Measurements from ENCODE around the gene SRP54.
"Not testable (repeated sequence)": the region's sequence is repeated elsewhere in the genome, so short reads cannot be mapped to it uniquely, and the experiment has no call there.

Gene SRP54

GRCh38 chr14:34982421-34983147 lies at the start of gene SRP54:
SRP54 (plus strand) TSS chr14:34982992; CDS start chr14:34996710, 13,718 bp downstream.
- DNase-seq, result peak; percentile 93 to 95

- DNase-seq, result no peak
Measured at GRCh38 chr14:34933301-34933700, 49.5 kb upstream of the SRP54 start.

DNA sequence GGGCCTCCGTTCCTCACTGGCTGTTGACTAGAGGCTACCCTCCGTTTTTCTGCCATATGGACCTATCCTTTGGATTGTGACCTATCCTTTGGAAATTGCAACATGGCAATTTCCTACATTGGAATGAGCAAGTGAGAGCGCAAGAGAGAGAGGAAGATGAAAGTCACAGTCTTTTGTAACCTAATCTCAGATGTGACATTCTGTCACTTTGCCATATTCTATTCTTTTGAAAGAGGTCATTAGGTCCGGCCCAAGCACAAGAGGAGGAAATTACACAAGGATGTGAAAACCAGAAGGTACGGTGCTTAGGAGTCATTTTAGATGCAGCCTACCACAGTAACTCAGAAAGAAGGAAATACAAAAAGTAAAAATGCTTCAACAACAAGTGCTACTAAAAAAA lies 47.3 kb upstream of the SRP54 start:
- no peak for DNase-seq

DNA sequence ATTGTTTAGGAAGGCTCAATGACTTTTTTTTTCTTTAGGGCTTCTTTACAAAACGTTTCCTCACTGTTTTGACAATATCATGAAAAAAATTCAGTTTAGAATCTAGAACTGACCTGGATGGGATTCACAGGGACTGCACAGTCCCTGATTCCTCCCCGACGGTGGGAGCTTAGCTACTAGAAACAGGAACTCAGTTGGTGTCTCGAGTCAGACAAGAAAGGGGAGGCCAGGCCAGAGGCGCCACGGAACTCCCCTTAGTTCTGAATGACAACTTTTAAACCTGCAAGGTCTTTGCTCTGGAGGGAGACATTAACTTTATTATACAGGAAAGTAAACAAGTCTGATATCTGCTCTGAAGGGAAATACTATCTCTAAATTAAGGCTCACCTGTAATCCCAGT lies 45.4 kb upstream of the SRP54 start:
- no peak for DNase-seq

DNA sequence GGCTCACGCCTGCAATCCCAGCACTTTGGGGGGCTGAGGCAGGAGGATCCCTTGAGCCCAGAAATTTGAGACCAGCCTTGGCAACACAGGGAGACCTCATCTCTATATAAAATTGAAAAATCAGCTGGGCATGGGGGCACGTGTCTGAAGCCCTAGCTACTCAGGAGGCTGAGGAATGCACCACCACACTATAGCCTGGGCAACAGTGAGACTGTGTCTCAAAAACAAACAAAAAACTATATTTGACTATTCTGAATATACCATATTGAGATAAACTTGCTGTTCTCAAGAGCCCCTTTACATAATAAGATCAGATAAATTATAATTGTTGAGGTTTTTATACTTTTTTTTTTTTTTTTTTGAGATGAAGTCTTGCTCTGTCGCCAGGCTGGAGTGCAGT lies 44.9 kb upstream of the SRP54 start:
- no peak for DNase-seq

DNA sequence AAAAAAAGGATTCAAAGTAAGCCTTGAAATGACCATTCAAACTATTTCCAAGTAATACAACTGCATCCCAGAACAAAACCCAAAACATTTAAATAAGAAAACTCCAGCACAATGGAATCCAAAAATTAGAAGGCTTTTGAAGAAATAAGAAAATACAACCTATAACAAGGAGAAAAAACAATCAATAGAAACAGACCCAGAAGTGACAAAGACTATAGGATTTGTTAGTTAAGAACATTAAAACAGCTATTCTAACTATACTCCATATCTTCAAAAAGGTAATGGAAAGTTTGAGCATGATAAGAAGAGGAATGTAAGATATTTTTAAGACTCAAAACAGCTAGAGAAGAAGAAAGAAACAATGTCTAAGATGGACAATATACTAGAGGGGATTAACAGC lies 39.3 kb upstream of the SRP54 start:
- DNase-seq, result no peak

GRCh38 chr14:34944744-34945143 lies 38.0 kb upstream of the SRP54 start:
- no peak for DNase-seq

DNA sequence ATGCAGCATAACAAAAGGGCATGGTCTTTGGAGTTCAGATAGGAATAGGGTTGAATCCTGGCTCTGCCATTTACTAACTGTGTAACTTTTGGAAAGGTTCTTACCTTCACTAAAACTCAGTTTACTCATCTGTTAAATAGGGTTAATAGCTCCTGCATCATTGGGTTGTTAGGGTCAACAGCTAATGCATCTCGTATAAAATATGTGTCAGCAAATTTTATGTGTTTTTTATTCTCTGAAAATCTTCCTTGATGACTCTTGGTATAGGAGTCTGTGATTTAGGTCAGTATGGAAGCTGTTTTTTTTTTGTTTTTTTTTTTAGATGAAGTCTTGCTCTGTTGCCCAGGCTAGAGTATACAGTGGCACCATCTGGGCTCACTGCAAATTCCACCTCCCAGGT lies 36.1 kb upstream of the SRP54 start:
- no peak for DNase-seq

- no peak for DNase-seq
Measured at GRCh38 chr14:34951286-34951685, 31.5 kb upstream of the SRP54 start.

DNA sequence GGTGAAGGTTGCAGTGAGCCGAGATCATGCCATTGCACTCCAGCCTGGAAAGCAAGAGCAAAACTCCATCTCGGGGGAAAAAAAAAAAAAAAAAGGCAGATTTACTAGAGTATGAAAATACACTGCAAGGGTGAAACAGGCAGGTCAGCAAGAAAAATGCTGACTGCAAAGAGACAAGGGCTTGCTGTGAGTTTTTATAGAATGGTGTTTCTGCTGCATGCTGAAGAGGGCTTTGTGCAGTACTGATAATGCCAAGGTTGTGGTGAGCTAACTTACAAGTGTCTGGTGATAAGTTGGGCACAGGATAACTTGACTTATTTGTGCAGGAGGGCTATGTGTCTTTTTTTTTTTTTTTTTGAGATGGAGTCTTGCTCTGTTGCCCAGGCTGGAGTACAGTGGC lies 25.9 kb upstream of the SRP54 start:
- no peak for DNase-seq

- no peak for DNase-seq
Measured at GRCh38 chr14:34957771-34958286, 25.0 kb upstream of the SRP54 start.

DNA sequence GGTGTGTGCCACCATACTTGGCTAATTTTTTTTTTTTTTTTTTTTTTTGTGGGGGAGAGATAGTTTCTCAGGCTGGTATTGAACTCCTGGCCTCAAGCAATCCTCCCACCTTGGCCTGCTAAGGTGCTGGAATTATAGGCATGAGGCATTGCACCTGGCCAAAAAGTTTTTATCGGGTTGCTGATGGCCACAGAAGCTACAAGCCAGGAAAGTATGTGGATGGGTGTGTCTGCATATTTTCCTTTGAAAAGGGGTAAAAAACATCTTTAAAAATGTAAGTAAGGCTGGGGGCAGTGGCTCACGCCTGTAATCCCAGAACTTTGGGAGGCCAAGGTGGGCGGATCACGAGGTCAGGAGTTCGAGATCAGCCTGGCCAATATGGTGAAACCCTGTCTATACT lies 20.7 kb upstream of the SRP54 start:
- DNase-seq, result not testable (repeated sequence)

GRCh38 chr14:34964977-34965764 lies 17.6 kb upstream of the SRP54 start:
- DNase-seq, result no peak

DNA sequence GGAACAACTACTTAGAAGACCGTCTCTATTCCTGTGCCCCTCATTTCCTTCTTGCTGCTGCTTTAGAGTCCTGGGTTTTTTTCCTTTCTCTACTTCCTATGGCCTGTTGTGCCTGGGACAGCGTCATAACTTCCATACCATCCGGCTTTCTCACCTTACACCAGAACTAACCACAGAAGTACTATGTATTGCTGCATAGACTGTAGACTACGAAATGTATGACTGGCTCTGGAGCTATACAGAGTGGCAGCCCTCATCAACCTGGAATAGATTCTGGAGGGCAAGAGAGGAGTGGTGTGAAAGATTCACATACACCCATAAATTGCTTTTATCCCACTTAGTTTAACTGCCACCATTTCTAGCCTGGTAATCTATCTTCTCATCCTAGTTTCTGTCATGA lies 16.9 kb upstream of the SRP54 start:
- DNase-seq, result no peak

DNA sequence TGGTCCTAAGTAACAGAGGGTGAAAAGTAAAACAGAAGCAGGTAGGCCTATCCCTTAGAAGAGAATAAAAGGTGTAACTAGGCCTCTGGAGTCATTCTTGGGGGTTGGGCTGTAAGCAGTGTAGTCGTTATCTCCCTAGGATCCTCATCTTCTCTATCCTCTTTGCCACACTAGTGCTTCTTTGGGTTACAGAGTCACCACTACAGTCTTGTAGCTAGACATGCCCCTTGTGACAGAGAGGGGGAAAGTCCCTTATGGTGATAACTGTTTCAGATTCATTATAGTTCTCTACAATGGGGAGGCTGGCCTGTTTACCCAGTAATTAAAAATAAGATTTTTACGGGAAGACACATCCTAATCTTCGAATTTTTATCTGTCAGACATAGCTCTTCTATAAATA lies 16.4 kb upstream of the SRP54 start:
- no peak for DNase-seq

- no peak for DNase-seq
Measured at GRCh38 chr14:34970665-34971064, 12.1 kb upstream of the SRP54 start.

DNA sequence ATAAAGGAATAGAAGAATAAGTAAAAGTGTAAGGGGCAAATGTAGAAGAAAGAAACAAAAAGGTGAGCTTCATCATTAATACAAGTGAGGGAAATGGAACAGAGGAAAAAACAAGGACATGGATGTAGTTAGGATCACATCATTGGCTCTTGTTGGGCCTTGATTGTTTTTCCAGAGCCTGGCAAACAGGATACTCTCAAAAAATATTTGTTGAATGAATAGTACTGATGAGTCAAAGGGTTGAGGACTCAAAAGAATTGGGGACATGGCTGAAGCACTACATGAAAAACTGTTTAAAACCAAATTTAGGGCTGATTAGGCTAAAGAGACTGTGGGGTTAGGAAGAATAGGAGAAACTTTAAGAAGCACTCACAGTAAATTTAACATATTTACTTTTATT lies 11.4 kb upstream of the SRP54 start:
- DNase-seq, result no peak

DNA sequence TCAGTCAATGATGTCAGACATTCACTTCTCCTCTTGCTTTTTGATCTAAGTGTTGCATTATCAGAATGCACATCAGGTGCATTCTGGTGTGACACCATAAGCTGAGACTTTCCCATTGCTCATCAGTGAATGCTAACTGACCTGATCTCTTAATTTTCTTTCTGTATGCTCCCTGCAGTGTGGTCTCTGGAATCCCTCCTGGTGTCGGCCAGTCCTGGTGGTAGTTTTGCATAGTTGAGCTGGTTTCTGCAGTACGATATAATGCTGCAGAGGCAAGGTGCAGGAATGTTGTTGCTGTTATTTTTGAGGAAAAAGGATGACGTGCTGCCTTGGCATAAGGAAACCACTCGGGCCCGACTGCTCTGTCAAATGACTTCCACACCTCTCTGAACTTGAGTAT lies 11.0 kb upstream of the SRP54 start:
- DNase-seq, result no peak

DNA sequence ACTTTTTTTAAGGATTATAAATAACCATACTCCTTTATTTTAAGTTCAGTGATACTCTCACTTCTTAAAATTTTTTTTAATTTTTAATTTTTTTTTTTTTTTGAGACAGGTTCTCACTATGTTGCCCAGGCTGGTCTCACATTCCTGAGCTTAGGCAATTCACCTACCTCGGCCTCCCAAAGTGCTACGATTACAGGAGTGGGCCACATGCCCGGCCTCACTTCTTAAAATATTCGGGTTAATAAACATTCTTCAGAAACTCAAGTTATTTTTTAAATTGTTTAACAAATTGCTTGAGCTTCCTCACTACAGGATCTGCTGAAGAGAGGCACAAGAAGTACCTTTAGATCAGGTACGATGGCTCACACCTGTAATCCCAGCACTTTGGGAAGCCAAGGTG lies 4.3 kb upstream of the SRP54 start:
- DNase-seq, result no peak

- DNase-seq, result no peak
Measured at GRCh38 chr14:34980337-34980900, 2.4 kb upstream of the SRP54 start.

GRCh38 chr14:34981743-34982420 lies 910 bp upstream of the SRP54 start:
- peak in 1 of 2 donors; percentile 52 for DNase-seq

DNA sequence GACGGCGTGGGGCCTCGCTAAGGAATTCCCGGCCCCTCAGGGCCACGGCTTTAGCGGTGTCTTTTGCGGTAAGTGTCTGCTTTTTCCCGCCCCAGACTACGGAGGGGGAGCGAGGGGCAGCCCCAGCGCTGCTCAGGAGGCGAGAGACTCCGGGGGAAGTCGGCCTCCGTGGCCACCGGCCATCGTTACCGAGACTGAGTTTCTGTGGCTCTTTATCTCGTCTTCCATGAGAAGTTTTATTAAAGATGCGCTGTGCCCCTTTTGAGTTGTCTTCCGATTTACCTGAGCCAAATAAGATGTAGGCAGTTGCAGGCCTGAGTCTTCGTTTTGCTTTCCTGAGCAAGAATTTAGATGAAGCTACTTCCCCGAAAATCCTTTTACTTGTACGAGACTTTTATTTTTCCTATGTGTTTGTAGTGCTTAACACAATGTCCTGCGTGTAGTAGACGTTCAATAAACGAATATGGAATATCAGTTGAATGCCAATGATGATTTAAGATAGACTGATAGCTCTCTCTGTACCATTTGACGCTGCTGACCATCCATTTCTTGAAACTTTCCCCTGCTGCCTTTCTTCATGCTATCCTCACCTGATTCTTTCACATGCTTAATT lies 462 bp downstream of the SRP54 start:
- DNase-seq, result no peak

DNA sequence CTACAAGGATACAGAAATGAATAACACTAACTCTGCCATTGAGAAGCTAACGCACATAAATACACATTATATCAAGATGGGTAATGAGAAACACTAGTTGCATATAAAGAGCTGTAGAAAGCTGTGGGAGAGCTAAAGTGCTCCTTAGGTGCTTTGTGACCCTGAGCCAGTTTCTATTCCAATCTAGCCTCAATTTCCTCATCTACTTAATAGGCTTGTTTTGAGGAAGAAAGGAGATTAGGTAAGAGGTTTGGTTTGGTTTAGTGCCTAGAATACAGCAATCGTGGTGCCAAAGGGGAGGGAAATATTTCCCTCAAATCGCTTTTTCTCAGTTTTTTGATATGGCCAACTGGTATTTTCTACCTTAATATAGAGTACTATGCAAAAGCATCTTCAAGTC lies 994 bp downstream of the SRP54 start:
- no peak for DNase-seq
